ENCODE results near the gene SMIM1.
"Not testable (repeated sequence)": the region's sequence is repeated elsewhere in the genome, so short reads cannot be mapped to it uniquely, and the experiment has no call there.

The SMIM1 gene

DNA sequence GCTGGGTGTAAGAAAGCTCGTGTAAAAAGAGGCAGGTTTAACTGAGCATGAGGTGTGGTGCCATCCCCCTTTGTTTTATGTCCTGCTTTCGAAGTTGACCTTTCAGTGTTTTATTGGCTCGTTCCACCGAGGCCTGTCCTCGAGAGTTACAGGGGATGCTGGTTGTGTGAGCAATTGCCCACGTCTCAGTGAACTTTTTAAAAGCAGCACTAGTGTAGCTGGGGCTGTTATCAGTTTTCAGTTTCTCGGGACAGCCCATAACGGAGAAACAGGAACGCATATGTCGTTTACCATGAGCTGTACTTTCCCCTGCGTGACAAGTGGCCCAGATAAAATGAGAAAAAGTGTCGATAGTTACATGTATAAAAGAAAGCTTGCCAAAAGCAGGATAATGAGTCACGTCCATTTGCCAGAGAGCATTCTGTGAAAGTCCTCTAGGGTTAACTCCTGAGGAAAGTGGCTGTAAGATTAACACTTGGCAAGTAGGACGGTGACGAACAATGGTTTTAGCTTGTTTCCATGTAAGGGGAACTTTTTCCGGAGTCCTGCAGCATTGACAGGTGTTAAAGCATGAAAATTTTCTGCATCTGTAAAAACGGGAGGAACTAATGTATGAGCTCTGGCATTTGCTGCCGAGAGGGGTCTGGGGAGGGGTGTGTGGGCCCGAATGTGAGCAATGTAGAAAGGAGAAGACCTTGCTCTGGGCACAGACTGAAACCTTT is 31.5 kb downstream of the SMIM1 start:
- H3K36me3 Mint-ChIP-seq (ENCODE audit: low read depth): peaks cover 2% of the 10 kb centered on the region
- ATAC-seq (no peak), DNase-seq (no peak)
- peaks cover 44% of the 10 kb centered on the region for H3K27me3 Mint-ChIP-seq
- H3K4me1 Mint-ChIP-seq: peaks cover 10% of the 10 kb centered on the region
- no peak overlapping the region for H3K27ac Mint-ChIP-seq
- H3K9me3 Mint-ChIP-seq: no peaks in the 10 kb centered on the region
- H3K4me3 Mint-ChIP-seq: no peak overlapping the region

DNA sequence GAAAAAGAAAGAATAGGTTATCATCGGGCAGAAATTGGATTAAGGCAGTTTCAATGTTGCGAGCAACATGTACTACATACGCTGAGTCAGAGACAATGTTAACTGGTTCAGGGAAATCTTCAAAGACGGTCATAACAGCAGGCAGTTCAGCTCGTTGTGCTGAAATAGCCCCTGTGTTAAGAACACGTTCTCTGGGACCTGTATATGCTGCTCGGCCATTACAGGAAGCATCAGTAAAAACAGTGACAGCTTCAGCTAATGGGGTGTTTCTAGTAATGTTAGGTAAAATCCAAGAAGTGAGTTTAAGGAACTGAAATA is 32.0 kb downstream of the SMIM1 start:
- not testable (repeated sequence) for H3K9me3 Mint-ChIP-seq; H3K27ac Mint-ChIP-seq; ATAC-seq; H3K4me1 Mint-ChIP-seq; DNase-seq; H3K36me3 Mint-ChIP-seq (ENCODE audit: low read depth); H3K4me3 Mint-ChIP-seq
- peaks cover 44% of the 10 kb centered on the region for H3K27me3 Mint-ChIP-seq

DNA sequence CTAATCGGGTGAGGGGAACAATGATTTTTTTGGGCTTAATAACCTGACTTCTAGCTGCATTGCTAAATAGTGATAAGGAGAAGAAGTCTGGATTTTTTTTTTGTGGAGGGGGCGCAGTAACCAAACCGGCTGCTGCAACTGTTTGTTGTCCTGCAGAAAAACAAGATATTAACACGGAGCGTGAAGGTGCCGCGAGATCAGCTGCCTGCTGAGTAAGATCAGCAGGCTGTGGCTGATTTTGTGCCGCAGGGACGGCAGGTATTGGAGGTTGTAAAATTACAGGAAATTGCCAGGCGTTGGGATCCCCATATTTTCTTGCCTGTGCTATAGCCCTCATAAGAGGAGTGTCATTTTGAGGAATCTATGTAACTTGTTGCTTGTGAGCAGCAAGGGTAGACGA is 32.5 kb downstream of the SMIM1 start:
- DNase-seq: no peak
- Mint-ChIP-seq H3K27me3 (peaks cover 42% of the 10 kb centered on the region), H3K4me1 (peaks cover 11% of the 10 kb centered on the region), H3K36me3 (ENCODE audit: low read depth) (peaks cover 2% of the 10 kb centered on the region), H3K27ac (no peak overlapping the region), H3K4me3 (no peak overlapping the region), H3K9me3 (no peaks in the 10 kb centered on the region)
- no peak for ATAC-seq

DNA sequence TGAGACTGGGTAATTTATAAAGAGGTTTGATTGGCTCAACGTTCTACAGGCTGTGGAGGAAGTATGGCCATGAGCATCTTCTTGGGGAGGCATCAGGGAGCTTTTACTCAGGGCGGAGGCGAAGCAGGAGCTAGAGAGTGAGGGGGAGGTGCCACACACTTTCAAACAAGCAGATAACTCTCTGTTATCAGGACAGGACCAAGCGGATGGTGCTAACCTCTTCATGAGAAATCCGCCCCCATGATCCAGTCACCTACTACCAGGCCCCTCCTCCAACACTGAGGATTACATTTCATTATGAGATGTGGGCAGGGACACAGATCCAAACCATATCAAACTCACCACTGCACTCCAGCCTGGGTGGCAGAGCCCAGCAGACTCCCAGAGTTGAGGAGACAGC is 35.2 kb downstream of the SMIM1 start:
- ATAC-seq: no peak
- no peak for DNase-seq
- no peaks in the 10 kb centered on the region for H3K9me3 Mint-ChIP-seq
- peaks cover 2% of the 10 kb centered on the region for H3K36me3 Mint-ChIP-seq (ENCODE audit: low read depth)
- no peak overlapping the region for H3K4me3 Mint-ChIP-seq
- peaks cover 28% of the 10 kb centered on the region for H3K27me3 Mint-ChIP-seq
- H3K27ac Mint-ChIP-seq: no peak overlapping the region
- H3K4me1 Mint-ChIP-seq: peaks cover 5% of the 10 kb centered on the region

DNA sequence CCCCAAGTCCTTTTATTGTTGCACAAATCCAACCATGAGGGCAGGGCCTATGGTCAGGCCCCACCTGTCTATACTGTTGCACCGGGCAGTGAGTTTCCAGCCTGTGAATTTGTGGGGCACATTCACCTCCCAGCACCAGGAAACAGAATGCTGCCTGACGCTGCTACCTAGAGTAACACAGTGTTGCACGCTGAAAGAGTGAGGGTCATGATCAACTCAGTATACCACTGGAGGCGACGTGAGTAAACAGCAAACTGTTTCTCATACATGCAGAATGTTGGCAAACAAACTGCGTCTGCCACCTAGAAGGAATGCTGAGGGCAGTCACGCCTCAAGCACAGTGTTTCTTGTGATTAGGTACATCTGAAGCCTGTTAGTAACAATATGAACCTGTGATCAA is 37.1 kb downstream of the SMIM1 start:
- peaks cover 5% of the 10 kb centered on the region for H3K4me1 Mint-ChIP-seq
- ATAC-seq (no peak), DNase-seq (no peak)
- H3K27ac Mint-ChIP-seq: no peak overlapping the region
- H3K36me3 Mint-ChIP-seq (ENCODE audit: low read depth): peaks cover 3% of the 10 kb centered on the region
- no peaks in the 10 kb centered on the region for H3K9me3 Mint-ChIP-seq
- H3K4me3 Mint-ChIP-seq: no peak overlapping the region
- H3K27me3 Mint-ChIP-seq: peaks cover 15% of the 10 kb centered on the region

DNA sequence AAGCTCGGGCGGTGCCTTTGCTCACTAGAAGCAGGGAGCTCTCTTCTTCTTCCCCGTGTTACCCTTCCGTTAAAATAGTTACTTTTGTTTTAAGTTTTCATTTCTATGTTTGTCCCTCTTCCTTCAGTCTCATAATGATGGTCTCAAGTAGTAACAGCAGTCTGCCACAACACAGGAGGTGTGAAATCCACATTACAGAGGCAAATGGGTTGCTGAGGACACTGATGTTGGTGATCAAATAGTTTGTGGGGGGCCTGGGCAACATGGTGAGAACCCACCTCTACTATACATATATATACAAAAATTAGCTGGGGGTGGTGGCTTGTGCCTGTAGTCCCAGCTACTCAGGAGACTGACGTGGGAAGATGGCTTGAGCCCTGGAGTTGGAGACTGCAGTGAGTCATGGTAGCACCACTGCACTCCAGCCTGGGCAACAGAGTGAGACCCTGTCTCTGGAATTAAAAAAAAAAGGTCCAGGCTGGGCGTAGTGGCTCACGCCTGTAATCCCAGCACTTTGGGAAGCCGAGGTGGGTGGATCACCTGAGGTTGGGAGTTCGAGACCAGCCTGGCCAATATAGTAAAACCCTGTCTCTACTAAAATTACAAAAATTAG is 37.7 kb downstream of the SMIM1 start:
- not testable (repeated sequence) for H3K4me3 Mint-ChIP-seq; H3K9me3 Mint-ChIP-seq; ATAC-seq; H3K4me1 Mint-ChIP-seq; H3K36me3 Mint-ChIP-seq (ENCODE audit: low read depth); DNase-seq; H3K27ac Mint-ChIP-seq
- H3K27me3 Mint-ChIP-seq: peaks cover 12% of the 10 kb centered on the region

DNA sequence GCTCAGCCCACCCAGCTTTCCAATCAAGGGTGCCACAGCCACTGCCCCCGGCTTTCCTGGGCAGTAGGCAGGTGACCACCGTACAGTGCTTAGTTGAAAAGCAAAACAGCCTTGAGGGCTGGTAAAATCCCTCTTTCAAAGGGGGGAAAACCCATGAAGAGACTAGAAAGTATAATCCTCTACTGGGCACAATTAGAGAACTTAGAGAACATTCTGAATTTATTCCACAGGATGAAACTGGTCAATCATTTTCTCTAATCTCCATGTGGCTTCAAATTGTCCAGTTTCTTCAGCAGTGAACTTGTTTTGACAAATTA is 39.0 kb downstream of the SMIM1 start:
- H3K4me1 Mint-ChIP-seq: peaks cover 5% of the 10 kb centered on the region
- ATAC-seq: no peak
- H3K4me3 Mint-ChIP-seq: no peak overlapping the region
- no peak overlapping the region for H3K27ac Mint-ChIP-seq
- H3K36me3 Mint-ChIP-seq (ENCODE audit: low read depth): peaks cover 2% of the 10 kb centered on the region
- H3K27me3 Mint-ChIP-seq: peaks cover 4% of the 10 kb centered on the region
- DNase-seq: no peak
- no peaks in the 10 kb centered on the region for H3K9me3 Mint-ChIP-seq

DNA sequence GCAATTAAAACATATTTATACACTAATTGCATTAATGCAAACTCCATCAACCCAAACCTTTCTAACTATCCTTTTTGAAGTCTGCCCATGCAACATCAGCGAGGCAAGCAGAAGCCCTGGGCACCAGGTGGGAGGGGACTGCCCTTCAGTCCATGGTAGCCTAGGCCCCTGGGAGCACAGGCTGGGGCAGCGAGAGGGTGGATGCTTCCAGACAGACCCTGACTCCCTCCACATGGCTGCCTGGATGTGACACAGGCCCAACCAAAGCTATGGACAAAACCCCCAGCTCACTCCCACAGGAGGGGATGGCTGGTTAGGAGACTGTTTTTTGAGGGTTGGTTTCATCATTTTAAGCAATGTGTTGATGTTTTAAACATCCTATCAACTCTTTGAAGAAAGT is 41.5 kb downstream of the SMIM1 start:
- ATAC-seq: no peak

DNA sequence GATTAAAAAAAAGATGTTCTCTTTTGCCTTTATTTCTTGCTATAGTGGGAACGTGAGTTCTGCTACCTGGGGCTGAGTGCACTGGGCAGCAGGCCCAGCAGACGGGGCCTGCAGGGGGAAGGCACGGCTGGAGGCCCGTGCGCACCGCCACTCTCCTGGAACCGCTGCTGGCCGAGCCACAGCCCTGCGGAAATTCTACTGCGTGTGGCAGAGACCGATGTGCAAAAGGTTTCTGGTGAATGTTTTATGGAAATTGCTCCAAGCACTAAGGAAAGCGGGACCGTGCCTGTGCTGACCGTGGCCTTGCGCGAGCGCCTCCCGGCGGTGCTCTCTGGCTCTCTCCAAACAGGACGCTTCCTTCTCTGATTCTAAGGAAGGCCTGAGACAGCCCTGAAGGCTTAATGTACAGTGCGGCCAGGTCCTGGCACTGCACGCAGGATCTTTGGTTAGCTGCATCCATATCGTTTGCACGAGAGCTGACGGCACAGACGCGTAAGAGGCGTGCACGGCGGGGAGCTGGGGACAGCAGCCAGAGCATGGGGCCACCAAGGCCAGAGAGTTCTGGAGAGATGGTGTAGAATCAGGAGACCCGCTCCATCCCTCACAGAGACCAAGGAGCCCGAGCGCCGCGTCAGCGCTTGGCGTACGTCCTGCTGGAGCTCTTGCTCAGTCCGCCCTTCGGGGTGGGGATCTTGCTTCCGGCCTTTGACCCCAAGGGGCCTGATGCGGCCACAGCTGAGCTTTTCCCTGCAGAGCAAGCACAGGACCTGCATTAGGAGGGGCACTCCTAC is 42.4 kb downstream of the SMIM1 start:
- H3K27ac Mint-ChIP-seq: no peak overlapping the region
- H3K27me3 Mint-ChIP-seq: no peaks in the 10 kb centered on the region
- ATAC-seq (no peak), DNase-seq (no peak)
- no peak overlapping the region for H3K4me3 Mint-ChIP-seq
- H3K9me3 Mint-ChIP-seq: no peaks in the 10 kb centered on the region
- peaks cover 4% of the 10 kb centered on the region for H3K4me1 Mint-ChIP-seq
- peaks cover 6% of the 10 kb centered on the region for H3K36me3 Mint-ChIP-seq (ENCODE audit: low read depth)

More for the DNA sequence above, 41.5 kb downstream of the SMIM1 start:
- H3K4me3 Mint-ChIP-seq: no peak overlapping the region
- no peaks in the 10 kb centered on the region for H3K27me3 Mint-ChIP-seq
- no peaks in the 10 kb centered on the region for H3K9me3 Mint-ChIP-seq
- peaks cover 2% of the 10 kb centered on the region for H3K36me3 Mint-ChIP-seq (ENCODE audit: low read depth)
- peaks cover 5% of the 10 kb centered on the region for H3K4me1 Mint-ChIP-seq
- H3K27ac Mint-ChIP-seq: no peak overlapping the region
- DNase-seq: no peak

DNA sequence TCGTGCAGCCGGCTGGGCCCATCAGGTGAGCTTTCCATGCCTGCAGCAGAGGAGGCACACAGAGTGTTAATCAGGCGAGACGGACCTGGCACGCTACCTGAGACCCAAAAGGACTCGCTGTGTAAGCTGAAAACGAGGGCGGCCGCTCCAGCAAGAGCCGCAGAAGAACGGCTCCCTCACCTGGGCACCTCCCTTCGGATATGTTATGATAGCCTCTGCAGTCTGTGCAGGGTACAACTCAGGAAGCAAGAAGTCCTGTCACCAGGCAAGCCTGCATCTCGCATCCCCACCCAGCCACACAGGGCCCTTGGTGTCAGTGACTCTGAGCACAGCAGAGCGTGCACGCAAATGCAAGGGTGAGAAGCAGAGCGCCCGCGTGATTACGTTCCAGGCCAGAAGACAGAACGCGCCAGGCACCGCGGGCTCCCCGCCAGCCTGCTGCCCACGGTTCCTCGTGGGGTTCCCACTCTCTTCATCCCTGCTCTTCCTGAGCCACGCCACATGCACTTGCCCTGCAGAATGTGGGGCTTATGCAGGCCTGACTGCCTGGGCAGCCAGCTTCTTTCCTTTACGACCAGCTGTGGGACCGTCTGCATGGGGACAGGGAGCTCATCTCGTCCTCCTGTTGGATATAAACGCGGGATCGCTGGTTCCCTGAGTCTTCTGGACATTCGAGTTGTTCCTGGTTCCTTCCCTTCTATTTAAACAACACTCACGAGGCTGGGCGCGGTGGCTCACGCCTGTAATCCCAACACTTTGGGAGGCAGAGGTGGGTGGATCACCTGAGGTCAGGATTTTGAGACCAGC is 44.0 kb downstream of the SMIM1 start:
- H3K27ac Mint-ChIP-seq: no peak overlapping the region
- no peak overlapping the region for H3K4me3 Mint-ChIP-seq
- ATAC-seq (no peak), DNase-seq (no peak)
- H3K4me1 Mint-ChIP-seq: no peaks in the 10 kb centered on the region
- peaks cover 7% of the 10 kb centered on the region for H3K36me3 Mint-ChIP-seq (ENCODE audit: low read depth)
- H3K9me3 Mint-ChIP-seq: no peaks in the 10 kb centered on the region
- no peaks in the 10 kb centered on the region for H3K27me3 Mint-ChIP-seq

DNA sequence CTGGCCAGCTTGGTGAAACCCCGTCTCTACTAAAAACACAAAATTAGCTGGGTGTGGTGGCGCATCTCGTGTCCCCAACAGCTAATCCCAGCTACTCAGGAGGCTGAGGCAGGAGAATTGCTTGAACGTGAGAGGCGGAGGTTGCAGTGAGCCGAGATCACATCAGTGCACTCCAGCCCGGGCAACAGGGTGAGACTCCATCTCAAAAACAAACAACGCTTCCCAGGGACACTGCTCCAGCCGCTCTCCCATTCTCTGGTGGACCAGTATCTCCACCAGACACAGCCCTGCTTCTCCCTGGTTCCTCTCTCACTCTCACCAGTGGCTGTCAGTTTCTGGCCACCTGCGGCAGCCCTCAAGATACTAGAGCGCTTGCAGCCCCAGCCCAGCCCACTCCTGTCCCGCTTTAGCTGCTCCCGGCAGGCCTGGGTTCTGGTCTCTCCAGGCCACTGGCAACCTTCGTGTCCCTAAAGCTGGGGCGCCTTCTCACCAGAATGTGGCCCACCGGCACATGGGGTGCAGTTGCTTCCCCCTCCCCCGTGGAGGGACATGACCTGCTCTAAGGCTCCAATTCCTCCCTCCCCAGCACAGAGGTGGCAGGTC is 44.7 kb downstream of the SMIM1 start:
- H3K27ac Mint-ChIP-seq: no peak overlapping the region
- H3K36me3 Mint-ChIP-seq (ENCODE audit: low read depth): peaks cover 10% of the 10 kb centered on the region
- no peak for ATAC-seq

DNA sequence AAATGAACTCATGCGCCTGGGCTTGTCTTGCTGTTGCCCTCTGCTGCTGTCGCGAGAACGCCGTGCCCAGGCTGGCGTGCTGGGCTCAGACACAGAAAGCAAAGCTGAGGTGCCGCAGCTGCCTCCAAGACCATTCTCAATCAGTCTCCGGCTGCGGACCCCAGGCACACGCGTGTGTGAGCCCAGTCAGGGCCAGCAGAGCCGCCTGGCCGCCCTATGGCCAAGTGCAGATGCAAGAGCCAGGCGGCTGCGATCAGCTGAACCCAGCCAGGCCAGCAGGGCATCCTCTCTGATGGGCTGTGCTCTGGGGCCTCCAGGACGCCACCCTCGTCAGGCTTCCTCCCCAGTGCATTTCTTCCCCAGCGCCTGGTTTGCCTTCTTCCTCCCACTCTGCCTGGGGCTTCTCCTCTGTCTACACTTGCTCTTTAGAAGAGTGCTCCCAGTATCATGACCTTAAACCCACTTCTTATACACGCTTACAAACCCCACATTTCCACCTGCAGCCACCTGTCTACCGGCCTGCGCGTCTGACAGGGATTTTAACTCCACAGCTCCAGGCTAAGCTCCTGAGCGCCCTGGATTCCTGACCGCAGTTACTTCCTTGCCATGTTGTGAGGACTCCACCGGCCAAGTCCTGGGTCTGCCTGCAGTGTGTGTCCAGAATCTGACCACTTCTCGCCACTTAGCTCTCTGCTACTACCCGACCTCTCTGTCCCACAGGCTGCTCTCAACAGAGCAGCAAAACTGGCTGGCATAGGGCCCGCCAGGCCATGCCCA is 45.5 kb downstream of the SMIM1 start:
- no peak overlapping the region for H3K4me3 Mint-ChIP-seq
- ATAC-seq (no peak), DNase-seq (no peak)
- no peaks in the 10 kb centered on the region for H3K4me1 Mint-ChIP-seq
- no peak overlapping the region for H3K27ac Mint-ChIP-seq
- no peaks in the 10 kb centered on the region for H3K9me3 Mint-ChIP-seq
- no peaks in the 10 kb centered on the region for H3K27me3 Mint-ChIP-seq
- H3K36me3 Mint-ChIP-seq (ENCODE audit: low read depth): peaks cover 10% of the 10 kb centered on the region

More for the DNA sequence above, 44.7 kb downstream of the SMIM1 start:
- Mint-ChIP-seq H3K9me3 (no peaks in the 10 kb centered on the region), H3K4me1 (no peaks in the 10 kb centered on the region), H3K27me3 (no peaks in the 10 kb centered on the region), H3K4me3 (no peak overlapping the region)
- no peak for DNase-seq

DNA sequence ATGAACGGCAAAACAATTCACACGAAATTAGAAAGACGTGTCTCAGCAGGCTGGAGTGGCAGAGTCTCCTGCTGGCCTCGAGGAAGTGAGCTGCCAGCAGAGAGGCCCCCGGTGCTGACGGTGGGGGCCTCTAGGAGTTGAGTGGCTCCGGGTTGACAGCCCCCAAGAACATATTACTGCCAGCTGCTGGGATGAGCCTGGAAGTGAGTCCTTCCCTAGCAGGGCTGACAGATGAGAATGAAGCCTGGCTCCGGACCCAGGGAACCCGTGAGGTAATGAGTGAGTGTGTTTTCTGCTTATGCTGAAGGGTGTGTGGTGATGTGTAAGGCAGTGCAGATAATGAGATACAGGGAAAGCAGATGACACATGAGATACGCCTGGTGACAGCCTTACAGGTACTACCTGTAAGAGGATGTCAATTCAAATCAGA is 47.2 kb downstream of the SMIM1 start:
- Mint-ChIP-seq H3K27ac (no peak overlapping the region), H3K27me3 (no peaks in the 10 kb centered on the region), H3K36me3 (ENCODE audit: low read depth) (peaks cover 12% of the 10 kb centered on the region), H3K9me3 (no peaks in the 10 kb centered on the region), H3K4me1 (no peaks in the 10 kb centered on the region), H3K4me3 (no peak overlapping the region)
- ATAC-seq (no peak), DNase-seq (no peak)

DNA sequence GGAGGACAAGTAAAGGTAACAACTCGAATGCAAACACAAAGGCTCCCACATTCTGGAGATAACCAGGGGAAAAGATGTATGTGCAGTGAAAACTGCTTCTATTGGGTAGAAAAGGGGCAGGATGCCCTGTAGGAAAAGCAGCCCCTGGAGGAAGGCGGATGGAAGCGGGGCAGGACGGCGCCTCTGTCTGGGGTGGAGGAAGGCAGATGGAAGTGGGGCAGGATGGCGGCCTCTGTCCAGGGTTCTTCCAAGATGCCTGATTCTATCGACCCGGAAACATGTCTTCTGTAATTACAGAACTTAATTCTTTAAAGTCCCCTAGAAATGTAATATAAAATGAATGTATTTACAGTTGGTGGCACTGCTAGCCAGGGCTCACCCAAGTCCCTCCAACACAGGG is 47.8 kb downstream of the SMIM1 start:
- ATAC-seq (no peak), DNase-seq (no peak)
- Mint-ChIP-seq H3K27ac (no peak overlapping the region), H3K4me3 (no peak overlapping the region), H3K27me3 (no peaks in the 10 kb centered on the region), H3K9me3 (no peaks in the 10 kb centered on the region), H3K4me1 (no peaks in the 10 kb centered on the region), H3K36me3 (ENCODE audit: low read depth) (peaks cover 12% of the 10 kb centered on the region)
